ENCODE data around the gene ZNF516.

ZNF516 gene

DNA sequence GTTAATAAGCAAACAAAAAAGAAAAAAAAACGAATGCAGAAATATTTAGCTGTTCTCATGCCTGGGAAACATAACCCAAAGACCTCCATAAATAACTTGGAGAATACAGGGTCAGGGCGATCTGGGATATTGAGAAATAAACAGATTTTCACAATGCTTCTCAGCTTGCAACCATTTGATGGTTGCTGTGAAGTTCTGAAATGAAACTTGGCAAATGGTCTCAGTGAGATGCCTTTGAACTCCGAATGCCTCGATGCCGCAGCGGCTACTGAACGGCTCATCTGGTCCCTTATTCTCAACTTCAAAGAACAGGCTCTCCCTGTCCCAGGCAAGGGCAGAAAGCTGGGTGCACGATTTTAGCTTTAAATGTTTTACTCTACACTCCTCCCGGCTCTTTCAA is 78.1 kb downstream of the ZNF516 start:
- in situ Hi-C loops (cut with MboI; ENCODE audit: low pct_unique_long_range_greater_than_20kb, low sequenced_read_pairs, unreplicated experiment), result no loop called here
- no peak for DNase-seq (ENCODE audit: low spot score)
- TF ChIP-seq, protein P1, sequence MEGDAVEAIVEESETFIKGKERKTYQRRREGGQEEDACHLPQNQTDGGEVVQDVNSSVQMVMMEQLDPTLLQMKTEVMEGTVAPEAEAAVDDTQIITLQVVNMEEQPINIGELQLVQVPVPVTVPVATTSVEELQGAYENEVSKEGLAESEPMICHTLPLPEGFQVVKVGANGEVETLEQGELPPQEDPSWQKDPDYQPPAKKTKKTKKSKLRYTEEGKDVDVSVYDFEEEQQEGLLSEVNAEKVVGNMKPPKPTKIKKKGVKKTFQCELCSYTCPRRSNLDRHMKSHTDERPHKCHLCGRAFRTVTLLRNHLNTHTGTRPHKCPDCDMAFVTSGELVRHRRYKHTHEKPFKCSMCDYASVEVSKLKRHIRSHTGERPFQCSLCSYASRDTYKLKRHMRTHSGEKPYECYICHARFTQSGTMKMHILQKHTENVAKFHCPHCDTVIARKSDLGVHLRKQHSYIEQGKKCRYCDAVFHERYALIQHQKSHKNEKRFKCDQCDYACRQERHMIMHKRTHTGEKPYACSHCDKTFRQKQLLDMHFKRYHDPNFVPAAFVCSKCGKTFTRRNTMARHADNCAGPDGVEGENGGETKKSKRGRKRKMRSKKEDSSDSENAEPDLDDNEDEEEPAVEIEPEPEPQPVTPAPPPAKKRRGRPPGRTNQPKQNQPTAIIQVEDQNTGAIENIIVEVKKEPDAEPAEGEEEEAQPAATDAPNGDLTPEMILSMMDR (IDR thresholded peaks at IDR 0.05; ENCODE audit: extremely low read depth, insufficient read depth, missing control alignments), result no peak

DNA sequence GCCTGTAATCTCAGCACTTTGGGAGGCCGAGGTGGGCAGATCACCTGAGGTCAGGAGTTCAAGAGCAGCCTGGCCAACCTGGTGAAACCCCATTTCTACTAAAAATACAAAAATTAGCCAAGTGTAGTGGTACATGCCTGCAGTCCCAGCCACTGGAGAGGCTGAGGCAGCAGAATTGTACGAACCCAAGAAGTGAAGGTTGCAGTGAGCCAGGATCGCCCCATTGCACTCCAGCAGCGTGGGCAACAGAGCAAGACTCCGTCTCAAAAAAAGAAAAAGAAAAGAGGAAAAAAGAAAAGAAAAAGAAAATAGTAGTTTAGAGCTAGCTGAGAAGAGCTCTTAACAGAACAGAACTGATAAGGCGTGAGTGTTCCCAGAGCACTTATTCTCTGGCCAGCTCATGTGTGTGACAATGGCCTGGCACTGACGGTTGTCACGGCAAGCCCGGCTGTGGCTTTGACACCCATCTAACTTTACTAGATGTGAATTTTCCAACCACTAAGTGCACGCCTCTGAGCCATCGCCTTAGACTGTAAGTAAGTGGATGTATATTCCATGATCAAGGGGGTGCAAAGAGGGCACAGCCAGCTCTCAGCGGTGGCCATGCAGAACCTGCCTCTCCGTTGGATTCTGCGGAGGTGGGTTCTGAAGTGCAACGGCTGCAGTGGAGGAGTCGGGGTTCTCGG is 80.0 kb downstream of the ZNF516 start:
- in situ Hi-C loops (cut with MboI; ENCODE audit: low pct_unique_long_range_greater_than_20kb, low sequenced_read_pairs, unreplicated experiment), result no loop called here
- TF ChIP-seq, protein P1 (IDR thresholded peaks at IDR 0.05; ENCODE audit: extremely low read depth, insufficient read depth, missing control alignments), result no peak
- no peak for DNase-seq (ENCODE audit: low spot score)

DNA sequence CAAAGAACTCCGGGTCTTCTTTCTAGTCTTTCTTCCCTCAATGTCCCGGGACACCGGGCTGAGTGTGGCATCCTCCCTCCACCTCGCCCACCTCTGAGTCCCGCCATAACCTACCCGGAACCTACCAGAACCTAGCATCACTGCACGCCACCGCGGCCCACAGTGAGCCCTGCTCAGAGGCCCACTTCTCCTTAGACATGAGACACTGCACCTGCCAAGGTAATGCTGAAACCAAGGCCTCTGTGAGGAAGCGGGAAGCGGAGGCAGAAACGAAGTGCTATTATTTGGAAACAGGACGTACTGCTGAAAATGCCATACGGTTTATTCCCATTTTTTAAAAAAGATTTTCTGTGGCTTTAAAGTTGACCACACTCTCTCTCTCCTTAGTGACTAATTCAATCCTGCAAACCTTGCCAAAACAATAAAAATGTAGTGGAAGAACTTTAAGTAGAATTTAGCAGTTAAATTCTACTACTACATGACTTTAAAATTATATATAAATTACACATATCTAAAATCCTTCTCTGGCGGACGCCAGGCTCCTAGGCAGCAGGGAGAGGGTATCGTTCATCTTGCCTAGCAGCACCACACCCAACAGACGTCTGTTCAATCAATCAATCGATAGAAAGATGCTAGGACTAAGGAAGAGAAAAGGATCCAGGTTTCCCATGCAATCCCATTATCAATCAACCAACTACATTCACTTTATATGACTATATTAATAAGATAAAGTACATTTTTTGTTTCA is 82.0 kb downstream of the ZNF516 start:
- in situ Hi-C loops (cut with MboI; ENCODE audit: low pct_unique_long_range_greater_than_20kb, low sequenced_read_pairs, unreplicated experiment), result no loop called here
- TF ChIP-seq, protein P1 (IDR thresholded peaks at IDR 0.05; ENCODE audit: extremely low read depth, insufficient read depth, missing control alignments), result no peak
- DNase-seq (ENCODE audit: low spot score), result no peak

DNA sequence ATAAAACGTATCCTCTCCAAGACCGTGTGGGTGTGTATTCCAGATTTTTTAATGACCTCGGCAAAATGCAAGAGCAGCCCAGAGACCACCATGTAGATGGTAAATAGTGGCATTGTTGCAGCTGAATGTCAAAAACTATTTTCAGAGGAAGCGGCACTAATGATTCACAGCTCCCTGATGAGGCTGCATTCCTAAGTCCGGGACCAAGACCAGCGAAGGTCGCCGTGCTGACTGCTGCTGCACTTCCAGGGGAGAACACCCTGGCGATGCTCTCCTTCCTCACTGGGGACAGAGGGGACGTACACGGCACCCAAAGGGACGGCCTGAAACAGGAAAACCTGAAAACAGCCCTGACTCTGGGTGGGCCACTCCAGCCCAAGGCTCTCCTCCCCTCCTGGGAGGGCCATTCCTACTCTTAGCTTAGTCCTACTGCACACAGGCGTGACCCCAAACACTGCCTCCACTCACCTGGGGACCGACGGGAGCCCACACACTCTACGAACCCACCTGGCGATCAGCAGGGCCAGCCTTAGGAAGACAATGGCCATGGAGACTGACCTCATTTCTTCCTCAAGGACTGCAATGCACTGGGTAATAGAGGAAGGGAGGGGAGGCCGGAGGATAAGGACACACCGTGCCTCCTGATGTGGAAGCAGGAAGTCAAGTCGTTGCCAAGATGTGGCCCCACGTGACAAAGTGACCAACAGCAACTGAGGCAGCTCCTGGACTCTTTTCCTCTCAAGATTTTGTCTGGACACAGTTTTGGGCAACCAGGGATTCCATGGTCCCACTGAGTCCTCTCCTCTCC is 82.8 kb downstream of the ZNF516 start:
- in situ Hi-C loops (cut with MboI; ENCODE audit: low pct_unique_long_range_greater_than_20kb, low sequenced_read_pairs, unreplicated experiment), result no loop called here
- no peak for DNase-seq (ENCODE audit: low spot score)
- TF ChIP-seq, protein P1 (IDR thresholded peaks at IDR 0.05; ENCODE audit: extremely low read depth, insufficient read depth, missing control alignments), result no peak

DNA sequence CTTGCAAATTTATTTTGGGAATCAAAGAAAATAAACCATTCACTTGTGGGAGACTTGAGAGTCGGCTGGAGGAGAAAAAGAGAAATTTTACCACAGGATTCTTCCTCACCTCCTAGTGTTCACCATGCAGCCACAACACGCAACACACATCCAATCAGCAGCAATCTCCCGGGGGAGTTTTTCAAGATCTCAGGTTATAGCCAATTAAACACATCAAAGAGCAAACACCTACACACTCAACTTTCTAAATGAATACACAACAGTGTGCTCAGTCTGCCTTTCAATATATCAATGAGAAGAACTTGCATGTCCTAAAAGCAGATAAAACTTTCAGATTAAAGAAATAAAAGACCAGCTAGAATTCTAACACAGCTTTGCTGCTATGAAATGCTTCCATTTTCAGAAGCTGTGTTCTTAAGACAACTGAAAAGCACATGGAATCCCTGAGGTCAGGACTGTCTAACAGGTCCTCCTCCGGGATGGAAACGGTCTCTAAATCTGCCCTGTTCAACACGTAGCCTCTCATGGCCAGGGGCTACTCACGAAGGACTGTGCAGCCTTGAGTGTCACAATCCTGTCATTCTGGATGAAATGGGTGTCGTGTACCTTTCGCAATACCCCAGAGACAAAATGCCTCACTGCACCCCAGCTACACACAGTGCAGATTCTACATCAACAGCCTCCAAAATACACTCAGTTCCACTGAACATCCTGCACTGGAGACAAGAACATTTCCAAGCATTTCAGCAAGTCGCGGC is 84.2 kb downstream of the ZNF516 start:
- DNase-seq (ENCODE audit: low spot score), result peak; percentile 65
- TF ChIP-seq, protein P1 (IDR thresholded peaks at IDR 0.05; ENCODE audit: extremely low read depth, insufficient read depth, missing control alignments), result no peak
- in situ Hi-C loops (cut with MboI; ENCODE audit: low pct_unique_long_range_greater_than_20kb, low sequenced_read_pairs, unreplicated experiment), result no loop called here

DNA sequence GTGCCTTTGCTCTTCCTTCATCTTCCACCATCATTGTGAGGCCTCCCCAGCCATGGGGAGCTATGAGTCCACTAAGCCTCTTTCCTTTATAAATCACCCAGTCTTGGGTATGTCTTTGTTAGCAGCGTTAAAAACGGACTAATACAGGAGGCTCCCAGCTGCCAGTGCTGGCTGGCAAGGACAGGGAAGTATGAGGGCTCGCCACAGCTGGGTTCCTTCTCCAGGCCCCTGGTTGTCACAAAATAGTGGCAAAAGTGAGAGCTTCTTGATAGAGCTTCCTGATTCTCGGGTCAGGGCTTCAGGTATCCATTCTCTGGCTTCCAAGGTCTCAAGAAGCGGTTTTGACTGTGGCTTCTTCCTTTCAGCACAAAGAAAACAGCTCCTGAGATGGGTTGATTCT is 85.0 kb downstream of the ZNF516 start:
- TF ChIP-seq, protein P1 (IDR thresholded peaks at IDR 0.05; ENCODE audit: extremely low read depth, insufficient read depth, missing control alignments), result no peak
- in situ Hi-C loops (cut with MboI; ENCODE audit: low pct_unique_long_range_greater_than_20kb, low sequenced_read_pairs, unreplicated experiment), result no loop called here
- DNase-seq (ENCODE audit: low spot score), result no peak

Measured in GM13977 (cell line).